GM12864 (cell line): ENCODE measurements around the gene LARP4B.
A peak's percentile ranks its signal among the peaks of the same experiment; 100 is the strongest.

Experiments
- DNase-seq: peaks from one replicate; pipeline ENCODE4 v3.0.0-alpha.2; 2011; ENCODE audit warnings: low read depth
- H3K4me3 ChIP-seq: 2 replicates; pipeline ENCODE4 v1.5.1; 2011; ENCODE audit warnings: mild to moderate bottlenecking, low read depth, low read length, control low read depth
- TF ChIP-seq, protein P1 (sequence below): IDR thresholded peaks from 2 replicates; pipeline ENCODE4 v1.5.1; 2011; ENCODE audit warnings: low read depth, mild to moderate bottlenecking, moderate library complexity, low read length, control low read depth, inconsistent platforms; ENCODE audit errors: missing control alignments

LARP4B gene

DNA sequence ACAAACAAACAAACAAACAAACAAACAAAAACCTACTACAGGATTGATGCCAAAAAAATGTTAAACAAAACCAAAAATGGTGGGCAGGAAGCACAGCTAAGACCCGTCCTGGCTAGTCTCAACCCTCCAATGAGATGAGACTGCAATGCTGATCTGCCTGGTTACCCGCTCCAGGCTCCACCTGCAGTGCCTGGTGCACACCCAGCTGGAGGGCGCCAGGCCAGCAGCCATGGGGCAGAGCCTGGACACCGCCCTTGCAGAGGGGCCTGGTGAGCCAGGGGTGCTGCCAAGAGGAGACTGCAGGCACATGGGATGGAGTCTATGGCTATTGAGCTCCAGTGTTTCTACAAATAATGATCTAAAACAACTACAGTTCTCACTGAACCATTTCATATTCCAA, 107.0 kb downstream of the LARP4B start:
- no peak for DNase-seq
- H3K4me3 ChIP-seq, result no peak overlapping the region
- TF ChIP-seq, protein P1, sequence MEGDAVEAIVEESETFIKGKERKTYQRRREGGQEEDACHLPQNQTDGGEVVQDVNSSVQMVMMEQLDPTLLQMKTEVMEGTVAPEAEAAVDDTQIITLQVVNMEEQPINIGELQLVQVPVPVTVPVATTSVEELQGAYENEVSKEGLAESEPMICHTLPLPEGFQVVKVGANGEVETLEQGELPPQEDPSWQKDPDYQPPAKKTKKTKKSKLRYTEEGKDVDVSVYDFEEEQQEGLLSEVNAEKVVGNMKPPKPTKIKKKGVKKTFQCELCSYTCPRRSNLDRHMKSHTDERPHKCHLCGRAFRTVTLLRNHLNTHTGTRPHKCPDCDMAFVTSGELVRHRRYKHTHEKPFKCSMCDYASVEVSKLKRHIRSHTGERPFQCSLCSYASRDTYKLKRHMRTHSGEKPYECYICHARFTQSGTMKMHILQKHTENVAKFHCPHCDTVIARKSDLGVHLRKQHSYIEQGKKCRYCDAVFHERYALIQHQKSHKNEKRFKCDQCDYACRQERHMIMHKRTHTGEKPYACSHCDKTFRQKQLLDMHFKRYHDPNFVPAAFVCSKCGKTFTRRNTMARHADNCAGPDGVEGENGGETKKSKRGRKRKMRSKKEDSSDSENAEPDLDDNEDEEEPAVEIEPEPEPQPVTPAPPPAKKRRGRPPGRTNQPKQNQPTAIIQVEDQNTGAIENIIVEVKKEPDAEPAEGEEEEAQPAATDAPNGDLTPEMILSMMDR, result no peak

DNA sequence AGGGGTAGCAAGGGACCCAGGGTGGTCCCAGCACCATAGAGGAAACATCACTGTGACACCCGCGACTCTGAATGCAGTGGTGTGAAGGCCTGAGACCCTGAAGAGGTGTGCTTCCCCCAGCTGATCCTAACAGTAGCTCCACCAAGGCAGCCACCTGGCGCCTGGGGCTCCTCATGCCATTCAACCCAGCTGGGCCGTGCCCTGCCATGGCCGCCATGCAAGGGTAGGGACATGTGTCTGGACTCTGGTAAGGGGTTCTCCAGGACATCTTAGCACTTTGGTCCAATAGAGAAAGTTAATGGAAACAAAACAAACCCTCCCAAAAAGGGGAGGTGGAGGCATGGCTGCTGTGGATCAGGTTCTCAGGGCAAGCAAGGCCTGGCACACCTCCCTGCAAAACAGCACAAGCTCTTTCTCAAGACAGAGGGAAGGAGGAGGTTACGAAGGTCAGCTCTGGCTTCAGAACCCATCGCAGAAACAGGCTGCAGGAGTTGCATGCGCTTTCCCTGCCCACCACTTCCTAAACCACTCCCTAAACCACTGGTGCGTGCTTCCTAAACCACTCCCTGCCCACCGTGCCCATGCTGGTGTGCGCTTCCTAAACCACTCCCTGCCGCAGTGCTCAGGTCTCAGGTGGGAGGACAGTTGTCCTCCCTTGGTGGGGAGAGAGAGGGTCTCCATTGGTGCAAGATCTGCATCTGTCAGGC, 108.7 kb downstream of the LARP4B start:
- peak; percentile 30 for DNase-seq
- TF ChIP-seq, protein P1, result no peak
- no peak overlapping the region for H3K4me3 ChIP-seq

DNA sequence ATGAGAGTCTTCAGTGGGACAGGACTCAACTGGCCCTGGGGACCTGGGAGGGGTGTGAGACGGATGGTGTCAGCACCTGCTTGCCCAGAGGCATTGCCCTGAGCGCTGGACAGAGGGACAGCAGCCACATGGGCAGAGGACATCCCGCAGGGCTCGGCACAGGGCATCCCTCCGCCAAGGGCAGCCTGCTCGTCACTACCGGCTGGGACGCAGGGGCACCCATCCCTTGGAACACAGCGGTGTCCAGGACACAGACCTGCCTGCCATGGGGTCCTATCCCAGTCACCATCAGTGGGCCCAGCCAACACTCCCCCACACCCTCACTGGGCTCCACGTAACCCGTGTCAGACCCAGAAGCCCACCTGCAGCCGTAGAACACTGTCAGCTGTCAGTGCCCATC, 109.3 kb downstream of the LARP4B start:
- no peak for DNase-seq
- no peak overlapping the region for H3K4me3 ChIP-seq
- TF ChIP-seq, protein P1, result no peak

DNA sequence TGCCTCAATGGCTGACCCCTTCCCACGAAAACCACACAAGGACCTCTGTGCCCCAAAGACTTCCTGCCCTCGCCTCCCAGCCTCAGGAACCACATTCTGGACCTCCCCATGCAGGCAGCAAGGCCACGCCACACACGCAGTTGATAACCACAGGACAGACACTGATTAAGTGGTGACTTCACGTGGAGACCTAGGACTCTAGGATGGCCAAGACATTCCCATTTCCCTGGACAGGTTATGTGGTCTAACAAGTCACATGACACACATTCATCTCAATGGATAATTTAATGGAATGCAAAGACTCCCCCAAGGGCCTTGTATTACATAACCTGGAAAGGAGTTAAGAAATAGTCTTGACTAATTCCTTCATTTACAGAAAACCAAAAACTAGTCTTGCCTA, 110.2 kb downstream of the LARP4B start:
- TF ChIP-seq, protein P1, result no peak
- H3K4me3 ChIP-seq, result no peak overlapping the region
- DNase-seq, result no peak

DNA sequence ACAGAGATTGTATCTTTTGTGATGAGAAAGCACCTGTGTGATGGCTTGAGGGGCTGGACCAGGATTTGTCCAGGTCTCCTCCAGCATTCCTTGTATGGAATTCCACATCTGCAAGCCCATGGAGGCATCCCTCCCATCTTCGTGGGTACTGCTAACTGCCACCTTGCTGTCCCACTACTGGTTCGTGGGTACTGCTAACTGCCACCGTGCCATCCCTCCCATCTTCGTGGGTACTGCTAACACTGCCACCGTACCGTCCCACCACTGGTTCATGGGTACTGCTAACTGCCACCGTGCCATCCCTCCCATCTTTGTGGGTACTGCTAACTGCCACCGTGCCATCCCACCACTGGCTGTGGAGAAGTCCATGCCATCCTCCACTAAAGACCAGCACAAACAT, 111.7 kb downstream of the LARP4B start:
- TF ChIP-seq, protein P1, result no peak
- no peak for DNase-seq
- H3K4me3 ChIP-seq, result no peak overlapping the region

DNA sequence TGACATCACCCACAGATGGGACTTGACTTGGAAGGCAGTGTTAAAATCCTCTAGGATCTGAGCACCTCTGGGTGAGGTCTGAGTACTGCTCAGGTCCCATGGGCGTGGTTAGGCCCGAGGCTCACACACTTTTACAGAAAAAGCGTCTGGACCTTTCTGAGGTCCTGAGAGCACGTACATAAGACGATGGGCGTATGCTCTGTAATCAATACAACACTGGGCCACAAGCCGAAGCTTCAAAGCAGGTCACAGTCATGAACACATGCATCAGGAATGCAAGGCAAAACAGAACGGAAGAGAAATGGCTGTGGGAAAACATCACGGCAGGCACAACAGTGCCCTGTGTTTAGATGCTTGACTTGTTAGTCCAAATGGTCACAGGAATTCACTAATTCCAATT, 112.2 kb downstream of the LARP4B start:
- TF ChIP-seq, protein P1, result no peak
- no peak overlapping the region for H3K4me3 ChIP-seq
- no peak for DNase-seq

DNA sequence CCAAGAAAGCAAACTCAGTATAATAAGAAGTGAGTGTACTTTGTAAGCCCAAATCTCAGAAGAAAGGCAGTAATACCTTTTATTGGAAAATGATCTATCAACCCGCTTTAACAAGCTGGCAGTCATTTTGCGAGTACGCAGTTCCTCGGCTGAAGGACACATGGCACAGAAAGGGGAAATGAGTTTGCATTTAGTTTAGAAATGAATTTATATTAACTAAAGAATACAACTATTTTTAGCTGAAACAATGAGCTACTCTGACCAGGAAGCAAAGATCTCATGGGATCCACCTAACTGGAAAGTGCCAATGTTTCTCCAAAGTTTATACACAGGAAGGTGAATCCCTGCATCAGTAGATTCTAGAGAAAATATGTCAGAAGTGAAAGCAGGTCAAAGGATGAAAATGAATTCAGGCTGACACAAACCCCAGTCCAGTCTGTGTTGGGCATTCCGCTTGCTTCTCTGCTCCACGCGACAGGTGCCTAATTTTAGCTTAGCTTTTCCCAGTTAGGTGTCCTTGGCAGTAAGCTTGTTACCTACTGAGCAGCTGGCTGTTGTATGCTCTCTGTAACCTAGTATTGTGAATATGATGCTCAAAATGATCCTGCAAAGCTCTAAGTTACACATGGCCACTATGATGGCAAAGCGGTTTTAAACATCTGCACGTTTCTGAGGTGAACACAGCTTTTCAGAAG, 112.8 kb downstream of the LARP4B start:
- no peak for DNase-seq
- TF ChIP-seq, protein P1, result no peak

More for the DNA sequence above, 112.8 kb downstream of the LARP4B start:
- H3K4me3 ChIP-seq, result no peak overlapping the region
